DND-41 (cell line): ENCODE data around the gene SERINC3.

ENCODE experiments used
- ATAC-seq: fragments of 200-7000 bp; cut with Tn5 transposase; 3 replicates; pipeline ENCODE4 v1.9.1; 2021; ENCODE audit warnings: low read depth; ENCODE audit not compliant: insufficient read depth
- DNase-seq: peaks from one replicate; pipeline ENCODE4 v3.0.0-alpha.2; 2020
- H2AFZ ChIP-seq: 2 replicates; pipeline ENCODE4 v1.6.0; 2012; ENCODE audit warnings: low read depth, low read length
- H3K27ac ChIP-seq: 2 replicates; pipeline ENCODE4 v1.5.1; 2012; ENCODE audit warnings: low read length, inconsistent platforms
- H3K27me3 ChIP-seq: fragments of 200-600 bp; sonication (generic); 2 replicates; pipeline ENCODE4 v1.6.0; 2012; ENCODE audit warnings: low read length, mild to moderate bottlenecking, inconsistent platforms; ENCODE audit not compliant: insufficient read depth, poor library complexity
- H3K36me3 ChIP-seq: 2 replicates; pipeline ENCODE4 v1.5.1; 2012; ENCODE audit warnings: low read length, inconsistent platforms; ENCODE audit not compliant: insufficient read depth
- H3K4me1 ChIP-seq: 2 replicates; pipeline ENCODE4 v1.5.1; 2012; ENCODE audit warnings: mild to moderate bottlenecking, low read length; ENCODE audit not compliant: insufficient read depth
- H3K4me2 ChIP-seq: 2 replicates; pipeline ENCODE4 v1.6.0; 2012; ENCODE audit warnings: mild to moderate bottlenecking, moderate library complexity, low read length, inconsistent platforms; ENCODE audit not compliant: insufficient read depth
- H3K4me3 ChIP-seq, 2 experiments: fragments of 200-600 bp in 1 of 2; shearing (Covaris generic) in 1 of 2; 2 replicates each; pipeline ENCODE4 v1.5.1; 2012 to 2016; ENCODE audit warnings: inconsistent platforms in 2 of 2, low read length in 2 of 2, mild to moderate bottlenecking in 2 of 2, low read depth in 1 of 2, moderate library complexity in 1 of 2
- H3K79me2 ChIP-seq: 2 replicates; pipeline ENCODE4 v1.6.0; 2012; ENCODE audit warnings: low read length, inconsistent platforms; ENCODE audit not compliant: insufficient read depth
- H3K9ac ChIP-seq: 2 replicates; pipeline ENCODE4 v1.6.0; 2012; ENCODE audit warnings: low read depth, mild to moderate bottlenecking, inconsistent platforms, low read length, moderate library complexity
- H3K9me3 ChIP-seq: 2 replicates; pipeline ENCODE4 v1.5.1; 2012; ENCODE audit warnings: low read length, moderate library complexity, mild to moderate bottlenecking, inconsistent platforms; ENCODE audit not compliant: insufficient read depth, severe bottlenecking
- H4K20me1 ChIP-seq: 2 replicates; pipeline ENCODE4 v1.6.0; 2012; ENCODE audit warnings: low read length; ENCODE audit not compliant: insufficient read depth
- EZH2 ChIP-seq: IDR thresholded peaks from 3 replicates; pipeline ENCODE4 v1.6.1; 2012; ENCODE audit warnings: borderline replicate concordance, low read depth, mild to moderate bottlenecking, moderate library complexity, low read length, inconsistent platforms; ENCODE audit not compliant: severe bottlenecking
- TF ChIP-seq, protein P1 (sequence below): IDR thresholded peaks from 2 replicates; pipeline ENCODE4 v1.5.1; 2012; ENCODE audit warnings: borderline replicate concordance, low read length, moderate library complexity, mild to moderate bottlenecking; ENCODE audit not compliant: poor library complexity, severe bottlenecking; ENCODE audit errors: extremely low read depth

SERINC3 gene

DNA sequence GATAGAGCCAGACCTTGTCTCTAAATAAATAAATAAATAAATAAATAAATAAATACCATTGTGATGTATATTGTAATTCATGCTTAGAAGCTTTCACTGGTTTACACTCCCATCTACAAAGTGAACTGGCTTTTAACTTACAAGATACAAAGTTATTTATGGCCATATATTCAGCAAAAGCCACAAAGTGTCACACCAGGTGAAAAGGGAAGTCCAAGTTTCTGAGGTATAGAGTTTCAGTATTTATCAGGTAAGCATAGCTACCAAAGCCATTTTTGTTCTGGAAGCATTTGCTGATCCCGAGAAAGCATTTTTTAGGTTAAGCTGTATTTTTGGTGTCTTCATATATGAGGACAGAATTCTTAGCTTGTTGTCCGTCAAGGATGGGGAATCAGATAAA is 38.4 kb upstream of the SERINC3 start:
- Histone ChIP-seq H2AFZ (no peak overlapping the region), H3K4me2 (no peak overlapping the region), H3K9me3 (no peaks in the 10 kb centered on the region), H3K9ac (no peak overlapping the region), H3K36me3 (no peaks in the 10 kb centered on the region), H3K4me1 (no peaks in the 10 kb centered on the region), H4K20me1 (no peaks in the 10 kb centered on the region), H3K27ac (no peak overlapping the region), H3K4me3 (no peak overlapping the region), H3K79me2 (no peaks in the 10 kb centered on the region), H3K27me3 (peaks cover 18% of the 10 kb centered on the region)
- DNase-seq = no peak
- TF ChIP-seq, protein P1, sequence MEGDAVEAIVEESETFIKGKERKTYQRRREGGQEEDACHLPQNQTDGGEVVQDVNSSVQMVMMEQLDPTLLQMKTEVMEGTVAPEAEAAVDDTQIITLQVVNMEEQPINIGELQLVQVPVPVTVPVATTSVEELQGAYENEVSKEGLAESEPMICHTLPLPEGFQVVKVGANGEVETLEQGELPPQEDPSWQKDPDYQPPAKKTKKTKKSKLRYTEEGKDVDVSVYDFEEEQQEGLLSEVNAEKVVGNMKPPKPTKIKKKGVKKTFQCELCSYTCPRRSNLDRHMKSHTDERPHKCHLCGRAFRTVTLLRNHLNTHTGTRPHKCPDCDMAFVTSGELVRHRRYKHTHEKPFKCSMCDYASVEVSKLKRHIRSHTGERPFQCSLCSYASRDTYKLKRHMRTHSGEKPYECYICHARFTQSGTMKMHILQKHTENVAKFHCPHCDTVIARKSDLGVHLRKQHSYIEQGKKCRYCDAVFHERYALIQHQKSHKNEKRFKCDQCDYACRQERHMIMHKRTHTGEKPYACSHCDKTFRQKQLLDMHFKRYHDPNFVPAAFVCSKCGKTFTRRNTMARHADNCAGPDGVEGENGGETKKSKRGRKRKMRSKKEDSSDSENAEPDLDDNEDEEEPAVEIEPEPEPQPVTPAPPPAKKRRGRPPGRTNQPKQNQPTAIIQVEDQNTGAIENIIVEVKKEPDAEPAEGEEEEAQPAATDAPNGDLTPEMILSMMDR = no peak
- no peak for TF ChIP-seq EZH2
- ATAC-seq = no peak

DNA sequence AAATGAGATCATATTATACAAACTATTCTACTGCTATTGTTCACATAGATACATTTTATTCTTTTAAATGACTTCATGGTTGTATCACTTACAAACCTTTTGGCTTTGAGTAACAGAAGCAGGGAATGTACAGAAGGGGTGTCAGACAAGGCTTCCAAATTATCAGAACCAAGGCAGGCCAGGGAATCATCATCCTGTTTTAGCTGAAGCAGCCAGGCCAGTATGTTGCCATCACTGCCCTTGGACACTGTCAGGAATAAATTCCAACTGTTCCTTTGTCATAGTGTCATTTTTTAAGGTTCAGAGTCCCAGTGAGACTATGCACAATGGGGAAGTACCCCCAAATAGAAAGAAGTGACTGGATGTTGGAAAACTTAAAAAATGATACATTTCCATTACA is 37.4 kb upstream of the SERINC3 start:
- Histone ChIP-seq H3K9ac (no peak overlapping the region), H3K4me1 (no peaks in the 10 kb centered on the region), H3K4me3 (no peak overlapping the region), H3K4me2 (no peak overlapping the region), H3K27ac (no peak overlapping the region), H3K79me2 (no peaks in the 10 kb centered on the region), H4K20me1 (no peaks in the 10 kb centered on the region), H3K27me3 (peaks cover 16% of the 10 kb centered on the region), H2AFZ (no peak overlapping the region), H3K36me3 (no peaks in the 10 kb centered on the region), H3K9me3 (no peaks in the 10 kb centered on the region)
- no peak for DNase-seq
- TF ChIP-seq, protein P1 = no peak
- TF ChIP-seq EZH2 = no peak
- no peak for ATAC-seq

DNA sequence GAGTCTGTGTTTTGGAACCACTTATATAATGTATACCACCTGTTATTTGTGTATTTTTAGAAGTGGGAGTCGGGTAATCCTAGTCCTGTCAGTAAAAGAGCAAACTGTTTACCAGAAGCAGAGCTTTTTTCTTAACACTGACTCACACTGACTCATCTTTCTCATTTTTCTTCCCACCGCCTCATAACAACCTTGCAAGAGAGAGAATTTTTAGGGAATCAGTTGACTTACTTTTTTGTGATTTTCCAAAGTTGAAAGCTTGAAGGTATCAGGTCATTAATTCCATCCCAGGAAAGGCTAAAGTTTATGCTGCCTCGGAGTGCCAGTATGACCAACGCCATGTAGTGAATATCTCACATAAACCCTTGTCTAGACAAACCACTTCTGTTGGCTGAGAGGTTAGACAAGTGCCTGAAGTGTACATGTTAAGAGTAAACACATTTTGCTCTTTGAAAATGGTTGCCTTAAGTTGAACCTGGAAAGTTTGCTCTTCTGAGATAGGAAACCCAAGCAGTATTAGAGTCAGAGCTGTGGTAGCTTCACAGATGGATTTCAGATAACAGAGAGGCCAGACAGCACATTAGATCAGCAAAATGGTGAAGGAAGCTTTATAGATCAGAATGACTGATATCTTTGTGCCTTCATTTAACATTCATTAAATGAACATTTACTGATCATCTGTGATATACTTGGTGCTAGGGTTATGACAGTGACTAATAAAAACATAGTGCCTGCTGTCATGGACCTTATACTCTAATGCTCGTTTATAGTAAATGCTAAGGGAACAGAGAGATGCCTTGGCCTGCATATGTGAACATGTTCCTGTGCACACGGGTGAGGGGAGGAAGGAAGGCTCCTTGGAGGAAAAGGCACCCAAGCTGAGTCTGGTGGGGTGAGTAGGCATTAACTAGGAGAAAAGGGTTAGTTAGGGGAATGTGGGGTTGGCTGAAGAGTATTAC is 31.4 kb upstream of the SERINC3 start:
- Histone ChIP-seq H3K4me3 (no peak overlapping the region), H3K9me3 (no peaks in the 10 kb centered on the region), H3K36me3 (no peaks in the 10 kb centered on the region), H3K9ac (no peak overlapping the region), H3K4me1 (no peaks in the 10 kb centered on the region), H4K20me1 (no peaks in the 10 kb centered on the region), H3K79me2 (no peaks in the 10 kb centered on the region), H3K4me2 (no peak overlapping the region), H3K27ac (no peak overlapping the region), H2AFZ (no peak overlapping the region), H3K27me3 (no peaks in the 10 kb centered on the region)
- TF ChIP-seq EZH2 = no peak
- TF ChIP-seq, protein P1 = no peak
- peak; percentile 56 for ATAC-seq
- no peak for DNase-seq
